Stomach smooth muscle (tissue), 2 donors: Measurements from ENCODE around the gene USP17L26.
"Not testable (repeated sequence)": the region's sequence is repeated elsewhere in the genome, so short reads cannot be mapped to it uniquely, and the experiment has no call there.

ENCODE experiments used
- H3K27ac ChIP-seq: one replicate; pipeline ENCODE4 v1.7.0; 2013; ENCODE audit warnings: mild to moderate bottlenecking, low read length, inconsistent platforms
- H3K27me3 ChIP-seq, 2 donors: one replicate each; pipeline ENCODE4 v1.7.0; 2013; ENCODE audit warnings: low read length in 2 of 2; ENCODE audit not compliant: insufficient read depth in 2 of 2, control insufficient read depth in 1 of 2
- H3K36me3 ChIP-seq, 2 donors: one replicate each; pipeline ENCODE4 v1.7.0; 2013; ENCODE audit warnings: low read length in 2 of 2; ENCODE audit not compliant: control insufficient read depth in 2 of 2, insufficient read depth in 2 of 2
- H3K4me1 ChIP-seq: one replicate; pipeline ENCODE4 v1.7.0; 2013; ENCODE audit warnings: low read length; ENCODE audit not compliant: control insufficient read depth, insufficient read depth
- H3K4me3 ChIP-seq, 2 donors: one replicate each; pipeline ENCODE4 v1.7.0; 2013; ENCODE audit warnings: low read length in 2 of 2
- H3K9ac ChIP-seq, 2 donors: one replicate each; pipeline ENCODE4 v1.7.0; 2013; ENCODE audit warnings: low read length in 2 of 2, mild to moderate bottlenecking in 1 of 2
- H3K9me3 ChIP-seq, 2 donors: one replicate each; pipeline ENCODE4 v1.7.0; 2013; ENCODE audit warnings: low read length in 2 of 2; ENCODE audit not compliant: control insufficient read depth in 2 of 2
- donor health status: healthy.
- donor health status: Pancreatic carcinoma.

The USP17L26 gene

GRCh38 chr4:9334358-9334757 is at the start of gene USP17L26:
USP17L26 (plus strand) TSS chr4:9334658; CDS start chr4:9334658, 0 bp downstream.
- H3K4me3 ChIP-seq, H3K27ac ChIP-seq, H3K36me3 ChIP-seq, H3K4me1 ChIP-seq, H3K9ac ChIP-seq, H3K27me3 ChIP-seq, H3K9me3 ChIP-seq: not testable (repeated sequence)

GRCh38 chr4:9324191-9324590 is 10.3 kb upstream of the USP17L26 start:
- H3K36me3 ChIP-seq, H3K27me3 ChIP-seq, H3K9ac ChIP-seq, H3K4me3 ChIP-seq, H3K9me3 ChIP-seq, H3K4me1 ChIP-seq, H3K27ac ChIP-seq: not testable (repeated sequence)

GRCh38 chr4:9324865-9325264 is 9.6 kb upstream of the USP17L26 start, which contains the start of gene USP17L24:
USP17L24 (plus strand) TSS chr4:9325165; CDS start chr4:9325165, 0 bp downstream.
- not testable (repeated sequence) for H3K27ac ChIP-seq, H3K9ac ChIP-seq, H3K36me3 ChIP-seq, H3K4me1 ChIP-seq, H3K9me3 ChIP-seq, H3K4me3 ChIP-seq, H3K27me3 ChIP-seq

GRCh38 chr4:9329611-9330010 is 4.8 kb upstream of the USP17L26 start, which contains the start of gene USP17L25:
USP17L25 (plus strand) TSS chr4:9329911; CDS start chr4:9329911, 0 bp downstream.
- not testable (repeated sequence) for H3K36me3 ChIP-seq, H3K4me3 ChIP-seq, H3K9ac ChIP-seq, H3K27ac ChIP-seq, H3K4me1 ChIP-seq, H3K27me3 ChIP-seq, H3K9me3 ChIP-seq

- H3K27me3 ChIP-seq, H3K36me3 ChIP-seq, H3K27ac ChIP-seq, H3K9ac ChIP-seq, H3K4me3 ChIP-seq, H3K4me1 ChIP-seq, H3K9me3 ChIP-seq: not testable (repeated sequence)
These were observed 4.6 kb downstream of the USP17L26 start, which contains the start of gene USP17L5 for GRCh38 chr4:9339103-9339502. USP17L5 (plus strand) TSS chr4:9339403; CDS start chr4:9339403, 0 bp downstream.

- H3K36me3 ChIP-seq, H3K4me3 ChIP-seq, H3K9me3 ChIP-seq, H3K9ac ChIP-seq, H3K4me1 ChIP-seq, H3K27ac ChIP-seq, H3K27me3 ChIP-seq: not testable (repeated sequence)
These were observed 9.4 kb downstream of the USP17L26 start, which contains the start of gene USP17L27 for GRCh38 chr4:9343848-9344247. USP17L27 (plus strand) TSS chr4:9344148; CDS start chr4:9344148, 0 bp downstream.

- not testable (repeated sequence) for H3K4me1 ChIP-seq, H3K4me3 ChIP-seq, H3K9ac ChIP-seq
These were observed 14.1 kb downstream of the USP17L26 start, which contains the start of gene USP17L28 for GRCh38 chr4:9348593-9348992. USP17L28 (plus strand) TSS chr4:9348893; CDS start chr4:9348893, 0 bp downstream.

GRCh38 chr4:9350866-9351265 is 16.4 kb downstream of the USP17L26 start:
- not testable (repeated sequence) for H3K4me1 ChIP-seq, H3K4me3 ChIP-seq, H3K9ac ChIP-seq, H3K36me3 ChIP-seq, H3K27me3 ChIP-seq, H3K9me3 ChIP-seq, H3K27ac ChIP-seq

More at GRCh38 chr4:9348593-9348992, 14.1 kb downstream of the USP17L26 start, which contains the start of gene USP17L28:
- not testable (repeated sequence) for H3K36me3 ChIP-seq, H3K27me3 ChIP-seq, H3K9me3 ChIP-seq, H3K27ac ChIP-seq

- H3K4me3 ChIP-seq, H3K36me3 ChIP-seq, H3K27me3 ChIP-seq, H3K9ac ChIP-seq, H3K27ac ChIP-seq, H3K4me1 ChIP-seq, H3K9me3 ChIP-seq: not testable (repeated sequence)
These were observed 18.9 kb downstream of the USP17L26 start, which contains the start of gene USP17L29 for GRCh38 chr4:9353338-9353737. USP17L29 (plus strand) TSS chr4:9353638; CDS start chr4:9353638, 0 bp downstream.

GRCh38 chr4:9362829-9363228 is 28.4 kb downstream of the USP17L26 start, which contains the start of gene USP17L30:
USP17L30 (plus strand) TSS chr4:9363129; CDS start chr4:9363129, 0 bp downstream.
- not testable (repeated sequence) for H3K4me3 ChIP-seq, H3K9ac ChIP-seq, H3K9me3 ChIP-seq, H3K27ac ChIP-seq, H3K36me3 ChIP-seq, H3K27me3 ChIP-seq, H3K4me1 ChIP-seq

- not testable (repeated sequence) for H3K4me1 ChIP-seq, H3K9ac ChIP-seq, H3K4me3 ChIP-seq, H3K27ac ChIP-seq, H3K9me3 ChIP-seq, H3K27me3 ChIP-seq, H3K36me3 ChIP-seq
These were observed 45.4 kb downstream of the USP17L26 start for GRCh38 chr4:9379881-9380280.
